Lung (tissue), 12 donors: ENCODE measurements around the gene VDR. TPM values are rescaled to one million over a fixed set of nuclear protein-coding genes. Genes with fewer than 3 reads are reported as not detected.

Source experiments
- ATAC-seq: fragments of 200-7000 bp; cut with Tn5 transposase; one replicate; pipeline ENCODE4 v1.9.1; 2020; ENCODE audit warnings: moderate number of reproducible peaks; ENCODE audit not compliant: insufficient read depth, low FRiP score
- DNase-seq, 3 donors: peaks; one replicate each; pipeline ENCODE4 v3.0.0-alpha.2; 2013 to 2017
- H3K27ac ChIP-seq, 2 donors: one replicate each; pipeline ENCODE4 v1.5.1; 2013; ENCODE audit warnings: mild to moderate bottlenecking in 2 of 2, moderate library complexity in 2 of 2, control low read depth in 1 of 2, inconsistent platforms in 1 of 2, low read depth in 1 of 2, low read length in 1 of 2
- H3K27me3 ChIP-seq, 3 donors: one replicate each; pipeline ENCODE4 v1.5.1; 2013; ENCODE audit warnings: low read length in 2 of 3; ENCODE audit not compliant: control insufficient read depth in 3 of 3, insufficient read depth in 3 of 3
- H3K36me3 ChIP-seq, 4 donors: one replicate each; pipeline ENCODE4 v1.5.1; 2013; ENCODE audit warnings: low read length in 4 of 4, mild to moderate bottlenecking in 1 of 4, moderate library complexity in 1 of 4; ENCODE audit not compliant: control insufficient read depth in 4 of 4, insufficient read depth in 4 of 4
- H3K4me1 ChIP-seq, 5 donors: one replicate each; pipeline ENCODE4 v1.5.1; 2013; ENCODE audit warnings: low read length in 5 of 5, mild to moderate bottlenecking in 2 of 5, moderate library complexity in 1 of 5; ENCODE audit not compliant: control insufficient read depth in 5 of 5, insufficient read depth in 5 of 5
- H3K4me3 ChIP-seq: one replicate; pipeline ENCODE4 v1.5.1; 2013; ENCODE audit warnings: mild to moderate bottlenecking, control low read depth, moderate library complexity
- H3K9ac ChIP-seq, 2 donors: one replicate each; pipeline ENCODE4 v1.5.1; 2013; ENCODE audit warnings: low read length in 2 of 2, control low read depth in 1 of 2; ENCODE audit not compliant: insufficient read depth in 1 of 2
- H3K9me3 ChIP-seq, 4 donors: one replicate each; pipeline ENCODE4 v1.5.1; 2013; ENCODE audit warnings: low read length in 3 of 4, mild to moderate bottlenecking in 1 of 4, moderate library complexity in 1 of 4; ENCODE audit not compliant: control insufficient read depth in 4 of 4, insufficient read depth in 3 of 4
- CTCF ChIP-seq: IDR thresholded peaks from 2 replicates; pipeline ENCODE4 v1.5.1; 2012; ENCODE audit warnings: mild to moderate bottlenecking; ENCODE audit errors: control extremely low read depth, extremely low read depth
- WGBS, 2 donors: extraction: QIAGEN DNeasy Blood & Tissue Kit; methylation state at CpG; one replicate each; pipeline ENCODE4 v1.1.7; 2013; 5-methylcytosine and 5-hydroxymethylcytosine counted together
- polyA plus RNA-seq, 2 donors: library from polyadenylated mRNA; stranded (reverse); fragments of 200-250 nt; gene quantifications; one replicate each; pipeline ENCODE4 v1.2.1, GENCODE V29; 2013
- total RNA-seq, 2 donors: library from RNA; depleted of rRNA in 1 of 2; stranded (reverse); fragments of >200 nt in 1 of 2; gene quantifications; one replicate each; pipeline ENCODE4 v1.2.1, GENCODE V29; 2014 to 2021
- donor health status: control.
- donor health status: control.
- donor health status: Bipolar disorder and iron deficiency.
- donor health status: healthy.
- donor health status: DM: yes; HTN: yes; CAD: no.

The VDR gene
- total and polyA plus RNA-seq, 4 donors: 4.4 to 27.4 (median 14.3) TPM

- WGBS, 2 donors: 74 to 88% methylated on average over 2 of the region's 2 CpGs
- peak in 1 of 3 donors; percentile 46 for DNase-seq
Observed at GRCh38 chr12:47885566-47885965, 19.2 kb downstream of the VDR start.

DNA sequence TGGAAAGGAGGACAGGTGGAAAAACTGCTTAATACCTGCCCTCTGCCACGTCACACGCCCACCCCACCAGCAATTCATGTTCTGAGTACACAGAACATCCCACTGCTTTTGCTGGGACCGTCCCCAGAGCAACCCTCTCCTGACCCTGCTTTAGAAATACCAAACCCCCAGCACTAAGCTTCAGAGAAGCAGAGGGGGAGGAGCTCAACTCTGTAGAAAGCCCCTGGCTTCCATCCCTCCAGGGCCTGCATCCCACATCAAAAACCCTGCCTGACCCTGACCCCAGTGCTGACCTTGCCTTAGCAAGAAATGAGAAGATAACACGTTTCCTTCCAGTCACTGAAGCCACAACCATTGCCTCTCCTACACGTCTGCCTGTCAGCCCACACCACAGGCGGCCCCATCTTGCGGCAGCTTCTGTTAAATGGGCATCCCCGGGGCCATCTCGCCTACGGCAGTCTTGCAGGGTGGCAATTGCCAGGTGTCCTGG lies 19.7 kb downstream of the VDR start:
- H3K9ac ChIP-seq: no peak overlapping the region
- ATAC-seq (no peak), DNase-seq (no peak)
- H3K4me1 ChIP-seq: peaks cover 0 to 11% (median 0%) of the 10 kb centered on the region in 5 donors
- no peaks in the 10 kb centered on the region for H3K27me3 ChIP-seq
- H3K9me3 ChIP-seq: no peaks in the 10 kb centered on the region
- no peak for TF ChIP-seq CTCF
- WGBS, 2 donors: 78 to 82% methylated on average over 10 of the region's 10 CpGs
- no peak overlapping the region for H3K4me3 ChIP-seq
- H3K27ac ChIP-seq: no peak overlapping the region
- H3K36me3 ChIP-seq: no peaks in the 10 kb centered on the region

More at GRCh38 chr12:47885566-47885965, 19.2 kb downstream of the VDR start:
- no peak overlapping the region for H3K4me3 ChIP-seq
- no peaks in the 10 kb centered on the region for H3K36me3 ChIP-seq
- H3K27me3 ChIP-seq: no peaks in the 10 kb centered on the region
- no peak overlapping the region for H3K9ac ChIP-seq
- TF ChIP-seq CTCF: no peak
- H3K27ac ChIP-seq: no peak overlapping the region
- H3K9me3 ChIP-seq: no peaks in the 10 kb centered on the region
- ATAC-seq: no peak
- peaks cover 0 to 11% (median 0%) of the 10 kb centered on the region in 5 donors for H3K4me1 ChIP-seq

DNA sequence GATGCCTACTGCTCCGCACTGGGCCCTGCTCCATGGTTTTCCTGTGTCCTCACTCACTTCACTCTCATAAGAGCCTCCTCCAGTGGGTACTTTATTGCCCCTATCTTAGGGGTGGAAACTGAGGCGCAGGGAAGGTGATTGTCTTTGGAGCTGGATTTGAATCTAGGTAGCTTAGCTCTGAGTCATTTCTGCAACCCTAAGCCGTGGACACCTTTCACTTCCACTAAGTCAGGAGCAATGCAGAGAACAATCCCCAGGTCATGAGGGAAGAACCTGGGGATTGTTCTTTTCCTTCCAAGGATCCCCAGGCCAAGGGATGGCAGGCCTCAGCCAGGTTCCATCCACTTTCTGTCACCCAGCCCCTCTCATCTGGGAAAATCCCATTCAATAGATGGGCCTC lies 20.3 kb downstream of the VDR start:
- Histone ChIP-seq H3K27me3 (no peaks in the 10 kb centered on the region), H3K4me1 (peaks cover 0 to 11% (median 0%) of the 10 kb centered on the region in 5 donors), H3K27ac (no peak overlapping the region), H3K4me3 (no peak overlapping the region), H3K9me3 (no peaks in the 10 kb centered on the region), H3K36me3 (no peaks in the 10 kb centered on the region), H3K9ac (no peak overlapping the region)
- 77 to 83% methylated on average over 3 of the region's 3 CpGs for WGBS, 2 donors
- ATAC-seq (no peak), DNase-seq (no peak)
- no peak for TF ChIP-seq CTCF

GRCh38 chr12:47883663-47884195 lies 21.1 kb downstream of the VDR start:
- no peak overlapping the region for H3K9ac ChIP-seq
- H3K27me3 ChIP-seq: no peaks in the 10 kb centered on the region
- 94 to 95% methylated on average over 5 of the region's 5 CpGs for WGBS, 2 donors
- peaks cover 0 to 11% (median 0%) of the 10 kb centered on the region in 5 donors for H3K4me1 ChIP-seq
- no peaks in the 10 kb centered on the region for H3K36me3 ChIP-seq
- DNase-seq (no peak), ATAC-seq (no peak)
- TF ChIP-seq CTCF: no peak
- H3K4me3 ChIP-seq: no peak overlapping the region
- no peaks in the 10 kb centered on the region for H3K9me3 ChIP-seq
- no peak overlapping the region for H3K27ac ChIP-seq
